ACHN (cell line): ENCODE measurements around the gene HNRNPH3.

ENCODE experiments used
- DNase-seq: peaks from one replicate; pipeline ENCODE4 v3.0.0-alpha.2; 2015
- in situ Hi-C: cut with HindIII; loops from 2 replicates; pipeline ENCODE4 v1.10.0; 2017; ENCODE audit warnings: low sequenced_read_pairs, low pct_ligation_motif_present, low pct_unique_long_range_greater_than_20kb

HNRNPH3 gene

GRCh38 chr10:68327889-68328786, 3.7 kb upstream of the HNRNPH3 start:
- in situ Hi-C loops, result no loop called here
- peak; percentile 76 for DNase-seq

- DNase-seq, result no peak
- in situ Hi-C loops, result no loop called here
Observed at GRCh38 chr10:68329506-68329861, 2.4 kb upstream of the HNRNPH3 start.

DNA sequence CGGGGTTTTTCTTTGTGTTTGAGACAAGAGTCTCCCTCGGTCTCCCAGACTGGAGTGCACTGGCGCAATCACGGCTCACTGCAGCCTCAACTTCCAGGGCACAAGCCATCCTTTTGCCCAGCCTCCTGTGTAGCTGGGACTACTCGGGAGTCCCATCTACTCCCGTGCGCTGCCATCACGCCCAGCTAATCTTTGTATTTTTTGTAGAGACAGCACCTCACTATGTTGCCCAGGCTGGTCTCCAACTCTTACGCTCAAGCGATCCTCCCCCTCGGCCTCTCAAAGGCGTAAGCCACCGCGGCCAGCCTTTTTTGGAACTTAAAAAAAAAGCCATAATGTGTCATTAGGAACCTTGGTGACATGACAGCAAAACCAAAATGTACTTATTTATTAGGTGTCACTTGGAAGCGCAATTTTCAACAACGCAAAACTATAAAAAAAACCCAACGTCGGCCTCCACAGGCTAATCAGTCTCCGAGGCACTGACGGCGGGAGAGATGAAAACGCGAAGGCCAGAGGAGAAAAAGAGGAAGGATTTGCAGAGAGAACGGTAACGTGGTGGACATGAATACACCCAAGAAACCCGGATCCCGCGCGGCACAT, 911 bp upstream of the HNRNPH3 start:
- in situ Hi-C loops, result no loop called here
- peak; percentile 49 for DNase-seq

GRCh38 chr10:68332259-68333057, 594 bp downstream of the HNRNPH3 start, which contains the start of gene PBLD:
TSS of gene PBLD (minus strand) at chr10:68332928. CDS start at chr10:68306844, 26,084 bp downstream.
- peak; percentile 83 for DNase-seq
- in situ Hi-C loops, result no loop called here

GRCh38 chr10:68333058-68333395, 1.2 kb downstream of the HNRNPH3 start:
- in situ Hi-C loops, result no loop called here
- peak; percentile 78 for DNase-seq

- DNase-seq, result no peak
- in situ Hi-C loops, result no loop called here
Observed at GRCh38 chr10:68333440-68334431, 1.9 kb downstream of the HNRNPH3 start.

DNA sequence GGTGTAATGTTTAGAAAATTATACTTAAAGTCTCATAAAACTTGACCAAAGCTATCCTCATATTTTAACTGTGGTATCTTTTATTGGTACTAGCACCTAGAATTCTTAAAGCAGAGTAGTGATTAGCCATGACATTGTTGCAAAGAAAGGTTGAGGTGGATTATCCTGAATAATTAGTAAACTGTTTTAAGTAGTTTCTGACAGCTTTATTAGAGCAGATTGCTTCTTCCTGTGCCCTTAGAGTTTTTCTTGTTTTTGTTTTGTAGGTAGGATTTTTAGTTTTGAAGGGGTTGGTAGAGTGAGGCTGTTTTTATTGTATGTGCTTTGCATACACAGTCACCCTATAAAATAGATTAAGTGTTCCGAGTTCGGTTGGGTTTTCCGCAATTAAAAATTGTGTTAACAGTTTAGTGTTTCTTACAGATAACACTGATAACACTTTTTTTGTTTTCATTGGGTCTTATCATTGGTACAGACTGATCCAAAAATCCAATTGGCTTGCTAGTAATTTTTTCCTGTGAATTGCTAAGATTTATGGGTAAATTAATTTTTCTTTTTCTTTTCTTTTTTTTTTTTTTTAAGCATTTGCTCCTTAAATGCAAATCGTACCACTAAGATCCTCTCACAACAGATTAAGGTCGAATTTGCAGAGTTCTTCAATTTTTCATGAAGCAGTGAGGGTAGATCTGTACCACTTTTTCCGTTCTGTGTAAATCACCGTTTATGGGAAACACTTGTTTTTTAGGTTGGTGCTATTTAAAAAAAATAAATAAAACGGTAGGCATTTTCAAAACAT, 3.0 kb downstream of the HNRNPH3 start:
- in situ Hi-C loops, result no loop called here
- no peak for DNase-seq

- no peak for DNase-seq
- in situ Hi-C loops, result no loop called here
Observed at GRCh38 chr10:68336754-68337351, 5.0 kb downstream of the HNRNPH3 start.

- in situ Hi-C loops, result no loop called here
- DNase-seq, result no peak
Observed at GRCh38 chr10:68340358-68341080, 8.7 kb downstream of the HNRNPH3 start.

DNA sequence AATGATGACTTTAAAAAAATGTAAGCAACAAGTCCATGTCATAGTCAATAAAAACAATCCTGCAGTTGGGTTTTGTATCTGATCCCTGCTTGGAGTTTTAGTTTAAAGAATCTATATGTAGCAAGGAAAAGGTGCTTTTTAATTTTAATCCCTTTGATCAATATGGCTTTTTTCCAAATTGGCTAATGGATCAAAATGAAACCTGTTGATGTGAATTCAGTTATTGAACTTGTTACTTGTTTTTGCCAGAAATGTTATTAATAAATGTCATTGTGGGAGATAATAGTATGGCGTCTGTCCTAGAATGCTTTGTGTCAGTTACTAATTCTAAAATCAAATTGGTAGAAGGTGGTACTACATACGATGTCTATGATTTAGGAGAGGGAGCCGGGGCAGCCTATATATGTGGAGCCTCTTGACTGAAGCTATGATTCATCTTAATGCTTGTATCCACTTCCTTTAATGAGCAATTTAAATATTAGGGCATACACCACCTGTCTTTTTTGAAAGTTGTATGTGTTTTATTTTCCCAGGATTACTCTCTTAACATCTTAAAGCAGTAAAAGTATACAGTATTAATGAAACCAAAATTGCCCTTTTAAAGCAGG, 11.1 kb downstream of the HNRNPH3 start:
- in situ Hi-C loops, result no loop called here
- DNase-seq, result no peak

DNA sequence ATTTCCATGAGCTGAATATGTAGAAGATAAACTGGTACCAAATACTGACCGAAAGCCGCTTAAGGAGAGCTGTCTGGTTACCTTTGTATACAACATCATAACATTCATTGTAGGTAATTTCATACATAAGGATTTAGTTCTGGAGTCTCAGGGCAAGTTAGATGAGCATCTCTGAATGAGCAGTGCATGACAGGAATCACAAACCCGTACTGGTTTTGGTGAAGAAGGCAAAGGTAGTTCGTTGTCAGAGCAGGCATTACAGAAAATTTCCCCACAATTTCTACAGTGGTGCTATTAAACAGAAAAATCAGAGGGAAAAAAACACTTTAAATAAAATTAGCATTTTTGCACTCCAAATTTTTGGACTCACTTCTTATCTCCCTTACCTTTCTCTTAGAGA, 13.8 kb downstream of the HNRNPH3 start:
- no peak for DNase-seq
- in situ Hi-C loops, result no loop called here

DNA sequence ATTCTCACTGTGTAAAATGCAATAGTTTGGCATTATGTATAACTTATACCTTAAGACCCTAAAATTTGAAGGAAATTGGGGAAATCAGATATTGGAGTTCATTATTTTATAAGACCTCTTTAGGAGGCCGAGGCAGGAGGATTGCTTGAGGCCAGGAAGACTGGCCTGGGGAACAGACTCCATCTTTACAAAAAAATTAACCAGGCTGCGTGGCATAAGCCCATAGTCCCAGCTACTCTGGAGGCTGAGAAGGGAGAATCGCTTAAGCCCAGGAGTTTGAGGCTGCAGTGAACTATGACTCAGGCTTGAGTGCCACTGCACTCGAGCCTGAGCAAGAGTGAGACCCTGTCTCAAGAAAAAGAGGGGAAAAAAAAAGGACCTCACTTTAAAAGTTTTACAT, 14.9 kb downstream of the HNRNPH3 start:
- in situ Hi-C loops, result no loop called here
- DNase-seq, result no peak

DNA sequence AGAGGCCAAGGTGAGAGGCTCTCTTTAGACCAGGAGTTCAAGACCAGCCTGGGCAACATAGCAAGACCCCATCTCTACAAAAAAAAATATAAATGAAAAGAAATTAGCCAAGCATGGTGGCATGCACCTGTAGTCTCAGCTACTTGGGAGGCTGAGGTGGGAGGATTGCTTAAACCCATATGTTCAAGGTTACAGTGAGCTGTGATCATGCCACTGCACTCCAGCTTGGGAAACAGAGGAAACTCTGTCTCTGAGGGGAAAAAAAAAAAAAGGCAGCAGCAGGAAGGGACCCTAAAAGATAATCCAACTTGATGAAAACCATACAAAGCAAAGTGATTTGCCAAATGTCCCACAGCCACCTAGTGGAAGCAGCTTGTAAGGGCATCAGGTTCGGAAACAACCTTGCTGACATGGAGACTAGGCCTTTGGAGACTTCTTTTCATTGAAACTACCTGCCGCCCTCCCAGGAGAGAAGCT, 16.4 kb downstream of the HNRNPH3 start:
- in situ Hi-C loops, result no loop called here
- DNase-seq, result peak; percentile 63

- no peak for DNase-seq
- in situ Hi-C loops, result no loop called here
Observed at GRCh38 chr10:68353537-68353936, 21.7 kb downstream of the HNRNPH3 start.

DNA sequence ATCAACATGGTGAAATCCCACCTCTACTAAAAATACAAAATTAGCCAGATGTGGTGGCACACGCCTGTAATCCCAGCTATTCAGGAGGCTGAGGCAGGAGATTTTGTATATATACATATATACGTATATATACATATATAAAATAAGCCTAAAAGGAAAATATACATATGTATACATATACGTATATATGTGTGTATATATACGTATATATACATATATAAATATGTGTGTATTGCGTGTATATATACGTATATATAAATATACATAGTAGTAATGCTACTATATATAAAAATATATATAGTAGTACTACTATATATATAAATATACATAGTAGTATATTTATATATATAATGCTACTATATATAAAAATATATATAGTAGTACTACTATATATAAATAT, 27.3 kb downstream of the HNRNPH3 start:
- in situ Hi-C loops, result no loop called here
- DNase-seq, result no peak

DNA sequence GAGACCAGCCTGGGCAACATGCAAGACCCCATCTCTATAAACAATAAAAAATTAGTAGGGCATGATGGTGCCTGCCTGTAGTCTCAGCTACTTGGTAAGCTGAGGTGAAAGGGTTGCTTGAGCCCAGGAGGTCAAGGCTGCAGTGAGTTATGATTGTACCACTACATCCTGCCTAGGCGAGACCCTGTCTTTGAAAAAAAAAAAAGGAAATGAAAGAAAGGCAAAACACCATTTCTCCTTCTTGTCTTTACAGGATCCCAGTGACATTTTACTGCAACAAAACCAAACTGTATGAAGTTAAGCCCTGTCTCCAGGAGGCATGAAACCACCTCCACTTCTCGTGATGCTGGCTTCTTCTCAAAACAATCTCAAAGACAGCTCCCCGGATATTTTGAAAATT, 30.7 kb downstream of the HNRNPH3 start:
- DNase-seq, result no peak
- in situ Hi-C loops, result no loop called here
